K562 (cell line): ENCODE results near the gene PCK2. TPM values are rescaled to one million over a fixed set of nuclear protein-coding genes. Genes with fewer than 3 reads are reported as not detected.
A peak's percentile ranks its signal among the peaks of the same experiment; 100 is the strongest.

Source experiments
- ATAC-seq: fragments of 200-7000 bp; cut with Tn5 transposase; 3 replicates; pipeline ENCODE4 v1.9.1; 2020; ENCODE audit warnings: moderate library complexity
- BruUV-seq: library from RNA; stranded (reverse); fragments of 400-500 nt; replicated peaks from 2 replicates; lab custom pipeline; 2021; lab: Mats Ljungman, UMichigan
- CTCF ChIA-PET: fragments of 300-600 bp; formaldehyde crosslinking; extraction: SDS; loops from one replicate; lab custom pipeline; 2021; ENCODE audit warnings: low intra/inter-chr PET ratio; lab: Yijun Ruan, JAX
- POLR2A ChIA-PET: fragments of 300-600, 350-650 bp; sonication (Branson Sonifier 250); formaldehyde crosslinking; extraction: SDS; loops from one replicate; lab custom pipeline; 2021; ENCODE audit warnings: antibody characterized with exemption, inconsistent platforms; lab: Yijun Ruan, JAX
- DNase-seq, 4 experiments: peaks; one replicate each; pipeline versions ENCODE4 v3.0.0 to v3.0.0-alpha.2; 2011 to 2018; ENCODE audit warnings: low spot score in 3 of 4, mixed read lengths in 3 of 4; ENCODE audit errors: extremely low read depth in 1 of 4
- FAIRE-seq: peaks from 2 replicates; lab custom pipeline; 2011; peaks lifted over from hg19 to GRCh38; lab: Jason Lieb, UNC
- H2AFZ ChIP-seq: 2 replicates; pipeline ENCODE4 v1.6.0; 2011; ENCODE audit warnings: low read depth, low read length, control low read depth, inconsistent platforms
- H3K27ac ChIP-seq: fragments of 200-600 bp; 3 replicates; pipeline ENCODE4 v1.8.0; 2011; ENCODE audit warnings: low read depth, mild to moderate bottlenecking, control low read depth, inconsistent platforms, low read length, moderate library complexity, mixed read lengths; ENCODE audit errors: extremely low read depth
- H3K27me3 ChIP-seq, 2 experiments: fragments of 300-600 bp in 1 of 2; 2 replicates in 1 of 2; 3 replicates in 1 of 2; pipeline versions ENCODE4 v1.6.0 to v1.8.0; 2011; ENCODE audit warnings: inconsistent platforms in 2 of 2, low read length in 2 of 2, mild to moderate bottlenecking in 1 of 2, mixed read lengths in 1 of 2, moderate library complexity in 1 of 2; ENCODE audit not compliant: control insufficient read depth in 2 of 2, insufficient read depth in 2 of 2
- H3K36me3 ChIP-seq: fragments of 300-600 bp; 3 replicates; pipeline ENCODE4 v1.8.0; 2011; ENCODE audit warnings: mild to moderate bottlenecking, low read length, inconsistent platforms; ENCODE audit not compliant: control insufficient read depth, insufficient read depth
- H3K4me1 ChIP-seq, 2 experiments: fragments of 200-600 bp in 1 of 2; replicated peaks in 1 of 2; 2 replicates in 1 of 2; 3 replicates in 1 of 2; pipeline versions ENCODE4 v1.5.1 to v1.8.0; 2011; ENCODE audit warnings: inconsistent platforms in 2 of 2, low read length in 2 of 2, mild to moderate bottlenecking in 1 of 2, mixed read lengths in 1 of 2, moderate library complexity in 1 of 2; ENCODE audit not compliant: control insufficient read depth in 2 of 2, insufficient read depth in 2 of 2
- H3K4me2 ChIP-seq: 2 replicates; pipeline ENCODE4 v1.6.1; 2011; ENCODE audit warnings: low read length, control low read depth, inconsistent platforms, mixed read lengths; ENCODE audit not compliant: insufficient read depth
- H3K4me3 ChIP-seq: fragments of 200-600 bp; sonication (generic), shearing (Covaris generic); 2 replicates; pipeline ENCODE4 v1.5.1; 2016; ENCODE audit warnings: control low read depth, inconsistent platforms
- H3K79me2 ChIP-seq: fragments of 200-600 bp; 3 replicates; pipeline ENCODE4 v1.8.0; 2011; ENCODE audit warnings: low read length, inconsistent platforms; ENCODE audit not compliant: control insufficient read depth, insufficient read depth
- H3K9ac ChIP-seq, 2 experiments: 2 replicates each; pipeline versions ENCODE4 v1.6.0 to v1.6.1; 2011; ENCODE audit warnings: low read depth in 2 of 2, low read length in 2 of 2, control low read depth in 1 of 2, inconsistent platforms in 1 of 2, mild to moderate bottlenecking in 1 of 2, mixed read lengths in 1 of 2; ENCODE audit not compliant: insufficient read depth in 1 of 2
- H3K9me1 ChIP-seq: one replicate; pipeline ENCODE4 v1.6.0; 2011; ENCODE audit warnings: inconsistent platforms, mild to moderate bottlenecking, low read length, moderate library complexity; ENCODE audit not compliant: control insufficient read depth, insufficient read depth
- H3K9me3 ChIP-seq: replicated peaks from 2 replicates; pipeline ENCODE4 v1.5.1; 2011; ENCODE audit warnings: low read depth, low read length, inconsistent platforms; ENCODE audit not compliant: control insufficient read depth, insufficient read depth
- H4K20me1 ChIP-seq: replicated peaks from 2 replicates; pipeline ENCODE4 v1.6.1; 2011; ENCODE audit warnings: low read length, inconsistent platforms, mixed read lengths; ENCODE audit not compliant: control insufficient read depth, insufficient read depth
- BHLHE40 ChIP-seq: IDR thresholded peaks from 2 replicates; pipeline ENCODE4 v1.6.1; 2011; ENCODE audit warnings: low read length, improper control_type of control experiment
- BRCA1 ChIP-seq, 2 experiments: fragments of 450-650 bp in 1 of 2; sonication (generic) in 1 of 2; formaldehyde crosslinking in 1 of 2; IDR thresholded peaks; 2 replicates each; pipeline versions ENCODE4 v1.5.0 to v1.6.1; 2017 to 2020; ENCODE audit warnings: mild to moderate bottlenecking in 1 of 2, missing genetic modification reagents in 1 of 2
- DMBX1 ChIP-seq: fragments of 250-450 bp; sonication (Bioruptor Pico); IDR thresholded peaks from 2 replicates; pipeline ENCODE4 v1.8.0; 2022; ENCODE audit warnings: inconsistent platforms, mild to moderate bottlenecking, moderate library complexity, borderline replicate concordance
- KLF13 ChIP-seq: fragments of 450-650 bp; IDR thresholded peaks from 2 replicates; pipeline ENCODE4 v1.6.1; 2016; ENCODE audit warnings: missing genetic modification characterization, low read depth, mild to moderate bottlenecking, missing compliant biosample characterization, moderate library complexity, borderline replicate concordance
- TFAM ChIP-seq: fragments of 250-450 bp; sonication (Bioruptor Pico); conservative IDR thresholded peaks from 2 replicates; pipeline ENCODE4 v1.5.0; 2021; ENCODE audit warnings: mild to moderate bottlenecking, moderate library complexity
- ZNF12 ChIP-seq: sonication (generic); formaldehyde crosslinking; IDR thresholded peaks from 2 replicates; pipeline ENCODE4 v1.4.0; 2020; ENCODE audit warnings: mild to moderate bottlenecking, missing genetic modification reagents
- WGBS: fragments of 100-300 bp; shearing (Covaris generic); methylation state at CpG from one replicate; pipeline ENCODE4 v1.1.6; 2016; ENCODE audit warnings: low coverage, mixed read lengths; ENCODE audit not compliant: insufficient coverage; ENCODE audit errors: missing lambda C conversion rate; 5-methylcytosine and 5-hydroxymethylcytosine counted together
- in situ Hi-C: fragments of 300-500 bp; cut with MboI; formaldehyde crosslinking; loops from 4 replicates; pipeline ENCODE4 v1.15.0; 2018; ENCODE audit warnings: inconsistent platforms, mixed read lengths
- intact Hi-C: fragments of 100-400 bp; cut with micrococcal nuclease; formaldehyde crosslinking; loops from 2 replicates; pipeline ENCODE4 v1.14.2; 2022
- polyA plus RNA-seq, 8 experiments: library from polyadenylated mRNA; depleted of rRNA in 4 of 8; stranded (reverse) in 5 of 8; unstranded in 3 of 8; fragments of >200 nt; fragmentation: Nextera tagmentation in 2 of 8; fragmentation: Illumina TruSeq in 1 of 8; extraction: Ambion mirVana in 2 of 8; extraction: Trizol in 1 of 8; gene quantifications; 2 replicates each; pipeline versions ENCODE4 v1.2.1 to v1.2.3, GENCODE V29; 2011 to 2014; ENCODE audit warnings: inconsistent platforms in 1 of 8, missing spikeins in 1 of 8
- total RNA-seq, 7 experiments: library from RNA; depleted of rRNA in 6 of 7; stranded (reverse); fragments of >200 nt in 6 of 7; fragmentation: Illumina TruSeq in 2 of 7; extraction: Trizol in 2 of 7; gene quantifications; 2 replicates each; pipeline versions ENCODE4 v1.2.1 to v1.2.3, GENCODE V29; 2011 to 2021; ENCODE audit warnings: low replicate concordance in 1 of 7

PCK2 gene
- total and polyA plus RNA-seq, 9 of the 15 experiments (the other 6 are each of a cell fraction or from before 2014, with no cell fraction given): 3.3 to 60.9 (median 30.4) TPM

- ATAC-seq: no peak
- Histone ChIP-seq H4K20me1 (no peaks in the 10 kb centered on the region), H3K27ac (no peak overlapping the region), H3K9me3 (no peaks in the 10 kb centered on the region), H3K36me3 (peaks cover 63% of the 10 kb centered on the region; the same call in 2 of the 3 replicates), H3K9me1 (no peaks in the 10 kb centered on the region), H3K4me3 (no peak overlapping the region), H3K9ac (peak overlapping the region in 1 of 2 experiments; percentile 36; a peak in 1 of 4 replicates), H3K27me3 (no peaks in the 10 kb centered on the region), H3K4me2 (no peak overlapping the region), H3K4me1 (peaks cover 17 to 18% of the 10 kb centered on the region in 2 experiments; a peak in 4 of 5 replicates), H3K79me2 (peaks cover 18% of the 10 kb centered on the region), H2AFZ (no peak overlapping the region)
- ChIA-PET POLR2A (interaction anchor here (0.6 kb wide), 1 partner anchor 29 kb away, joined by 3 read pairs; no protein-coding TSS in a partner anchor), CTCF (no interaction called here)
- FAIRE-seq: no peak
- intact Hi-C loops: no loop called here
- DNase-seq: no peak
- in situ Hi-C loops: no loop called here
- whole genome bisulfite sequencing: 94% methylated on average over 6 of the region's 6 CpGs
- no TSS peak for BruUV-seq
- TF ChIP-seq BRCA1 (IDR thresholded peaks at IDR 0.05): no peak
- no peak for TF ChIP-seq BRCA1 (CRISPR knock-in tag; IDR thresholded peaks at IDR 0.05)
- no peak for TF ChIP-seq BHLHE40
- no peak for TF ChIP-seq KLF13
- TF ChIP-seq DMBX1 (CRISPR knock-in tag): no peak
- no peak for TF ChIP-seq ZNF12 (CRISPR knock-in tag)
- TF ChIP-seq TFAM (CRISPR knock-in tag): no peak
These were observed 25.6 kb downstream of the PCK2 start for GRCh38 chr14:24119691-24120090.
